Brain microvascular endothelial cell (primary cell): Measurements from ENCODE around the gene CHD9NB.
A peak's percentile ranks its signal among the peaks of the same experiment; 100 is the strongest.
"Not testable (repeated sequence)": the region's sequence is repeated elsewhere in the genome, so short reads cannot be mapped to it uniquely, and the experiment has no call there.

Source experiments
- DNase-seq: peaks from one replicate; pipeline ENCODE4 v3.0.0-alpha.2; 2020
- H3K27ac ChIP-seq: fragments of 250-450 bp; sonication (Bioruptor Pico); 2 replicates; pipeline ENCODE4 v1.5.1; 2020; ENCODE audit warnings: mild to moderate bottlenecking, moderate library complexity
- H3K27me3 ChIP-seq: fragments of 250-450 bp; sonication (Bioruptor Pico); replicated peaks from 2 replicates; pipeline ENCODE4 v1.5.1; 2020; ENCODE audit warnings: mild to moderate bottlenecking
- H3K36me3 ChIP-seq: fragments of 250-450 bp; sonication (Bioruptor Pico); replicated peaks from 2 replicates; pipeline ENCODE4 v1.5.1; 2020; ENCODE audit warnings: mild to moderate bottlenecking
- H3K4me3 ChIP-seq: 2 replicates; pipeline ENCODE4 v1.5.1; 2011; ENCODE audit warnings: low read depth, mild to moderate bottlenecking, control low read depth, low read length, moderate library complexity
- CTCF ChIP-seq: IDR thresholded peaks from 2 replicates; pipeline ENCODE4 v1.5.1; 2011; ENCODE audit warnings: low read depth, mild to moderate bottlenecking, moderate library complexity, low read length, control low read depth, inconsistent platforms; ENCODE audit errors: missing control alignments
- in situ Hi-C: cut with HindIII; loops from 2 replicates; pipeline ENCODE4 v1.10.0; 2017; ENCODE audit warnings: low sequenced_read_pairs, low pct_ligation_motif_present

CHD9NB gene

DNA sequence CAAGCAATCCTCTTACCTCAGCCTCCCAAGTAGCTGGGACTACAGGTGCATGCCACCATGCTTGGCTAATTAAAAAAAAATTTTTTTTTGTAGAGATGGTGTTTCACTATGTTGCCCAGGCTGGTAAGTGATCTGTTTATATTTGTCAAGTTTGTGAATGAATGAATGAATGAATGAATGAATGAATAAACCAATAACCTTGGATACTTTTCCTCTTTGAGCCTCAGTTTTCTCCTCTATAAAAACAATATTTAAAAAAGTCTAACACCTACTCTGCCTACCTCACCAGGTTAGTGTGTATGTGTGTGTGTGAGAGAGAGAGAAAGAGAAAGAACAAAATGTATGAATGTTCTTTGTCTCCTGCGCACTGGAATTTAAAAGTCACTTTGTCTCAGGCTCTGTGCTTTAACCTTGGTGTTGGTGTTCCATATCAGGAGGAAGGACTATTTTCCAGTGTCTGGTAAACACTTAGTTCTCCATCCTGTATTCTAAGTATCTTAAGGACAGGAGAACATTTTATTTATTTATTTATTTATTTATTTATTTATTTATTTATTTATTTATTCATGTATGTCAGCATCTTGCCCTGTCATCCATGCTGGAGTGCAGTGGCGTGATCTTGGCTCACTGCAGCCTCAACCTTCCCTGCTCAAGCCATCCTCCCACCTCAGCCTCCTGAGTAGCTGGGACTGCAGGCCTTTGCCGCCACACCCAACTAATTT is 29.1 kb upstream of the CHD9NB start:
- Histone ChIP-seq H3K27ac (peak overlapping the region; percentile 80), H3K4me3 (no peak overlapping the region), H3K36me3 (no peaks in the 10 kb centered on the region), H3K27me3 (no peaks in the 10 kb centered on the region)
- DNase-seq = no peak
- in situ Hi-C loops = no loop called here
- TF ChIP-seq CTCF = no peak

GRCh38 chr16:53081032-53081424 is 28.3 kb upstream of the CHD9NB start:
- peak; percentile 37 for DNase-seq
- H3K4me3 ChIP-seq = no peak overlapping the region
- no peaks in the 10 kb centered on the region for H3K27me3 ChIP-seq
- in situ Hi-C loops = no loop called here
- TF ChIP-seq CTCF = no peak
- no peaks in the 10 kb centered on the region for H3K36me3 ChIP-seq
- peak overlapping the region; percentile 80 for H3K27ac ChIP-seq

DNA sequence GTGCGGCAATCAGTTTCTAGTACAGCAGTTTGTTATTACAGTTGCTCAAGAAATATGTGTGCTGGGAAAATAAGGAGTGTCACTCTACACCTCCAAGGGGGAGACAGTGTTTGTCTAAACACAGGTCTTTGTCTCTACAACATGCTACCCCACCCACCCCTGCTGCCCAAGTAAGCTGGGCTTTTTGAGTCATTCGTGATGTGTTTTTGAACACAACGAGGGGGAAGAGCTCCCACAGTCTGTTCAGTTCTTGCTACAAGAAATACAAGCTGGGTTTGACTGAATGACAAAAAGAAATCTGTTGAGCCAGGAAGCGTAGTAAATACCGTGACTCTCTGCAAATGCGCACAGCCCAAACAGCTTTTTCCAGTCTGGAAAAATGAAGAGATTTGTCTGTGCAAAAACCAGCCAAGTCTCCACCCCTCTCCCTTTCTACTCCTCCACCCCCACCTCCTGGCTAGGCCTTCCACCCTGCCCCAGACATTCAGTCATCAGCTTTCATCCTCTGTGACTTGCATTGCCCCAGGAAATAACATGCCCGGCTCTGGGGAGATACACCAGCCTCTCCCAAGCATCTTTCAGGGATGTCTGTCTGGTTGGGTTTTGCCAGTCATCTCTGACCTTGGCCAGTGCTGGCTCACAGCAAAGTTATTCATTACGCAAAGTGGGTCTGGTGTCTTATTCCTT is 27.8 kb upstream of the CHD9NB start:
- in situ Hi-C loops = no loop called here
- DNase-seq = peak; percentile 83
- no peak overlapping the region for H3K4me3 ChIP-seq
- peak overlapping the region; percentile 80 for H3K27ac ChIP-seq
- no peaks in the 10 kb centered on the region for H3K27me3 ChIP-seq
- no peaks in the 10 kb centered on the region for H3K36me3 ChIP-seq
- no peak for TF ChIP-seq CTCF

DNA sequence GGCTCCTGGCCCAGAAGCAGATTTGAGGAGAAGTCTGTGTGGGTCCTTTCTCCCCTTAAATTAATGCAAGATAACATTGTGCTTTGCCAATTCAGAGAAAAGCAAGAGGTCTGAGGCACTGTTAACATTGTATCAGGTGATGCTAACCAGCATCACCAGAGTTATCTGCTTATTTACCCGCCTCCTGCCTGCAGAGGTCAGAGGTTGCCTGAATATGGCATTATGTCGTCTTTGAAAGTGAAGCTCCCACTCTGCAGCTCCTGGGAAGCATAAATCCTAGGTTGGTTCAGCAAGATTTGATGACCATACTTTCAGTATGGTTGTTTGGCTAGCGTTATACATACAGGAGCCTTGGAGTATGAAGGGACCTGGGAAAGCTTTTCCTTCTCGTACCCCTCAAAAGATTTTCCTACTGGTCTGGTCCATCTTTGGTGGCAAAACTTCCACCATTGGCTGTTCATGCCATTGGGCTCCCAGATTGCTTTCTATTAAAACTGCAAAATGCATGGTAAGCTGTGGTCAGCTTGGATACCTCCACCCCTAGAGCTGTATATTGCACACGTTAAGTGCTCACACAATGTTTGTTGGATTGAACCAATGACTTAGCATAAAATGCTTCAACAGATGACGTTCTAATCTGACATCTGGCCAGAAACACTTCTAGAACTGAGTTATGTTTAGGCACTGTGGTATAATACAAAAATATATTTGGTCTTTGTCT is 26.2 kb upstream of the CHD9NB start:
- no peak for TF ChIP-seq CTCF
- Histone ChIP-seq H3K4me3 (no peak overlapping the region), H3K27me3 (no peaks in the 10 kb centered on the region), H3K27ac (no peak overlapping the region), H3K36me3 (no peaks in the 10 kb centered on the region)
- no peak for DNase-seq
- in situ Hi-C loops = no loop called here

DNA sequence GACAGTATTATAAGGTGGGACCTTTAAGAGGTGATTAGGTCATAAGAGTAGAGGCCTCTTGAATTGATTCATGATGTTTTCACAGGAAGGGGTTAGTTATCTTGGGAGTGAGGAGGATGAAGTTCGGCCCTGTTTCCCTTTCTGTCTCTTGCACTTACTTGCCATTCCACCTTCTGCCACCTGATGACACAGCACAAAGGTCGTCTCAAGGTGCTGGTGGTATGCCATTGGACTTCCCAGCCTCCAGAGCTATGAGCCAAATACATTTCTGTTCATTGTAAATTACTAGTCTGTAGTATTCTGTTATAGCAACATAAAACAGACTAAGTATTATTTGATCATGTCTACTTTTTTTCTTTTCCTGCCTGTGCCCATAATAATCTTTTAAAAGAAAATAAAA is 25.6 kb upstream of the CHD9NB start:
- DNase-seq = no peak
- H3K4me3 ChIP-seq = no peak overlapping the region
- no peak overlapping the region for H3K27ac ChIP-seq
- no peak for TF ChIP-seq CTCF
- no peaks in the 10 kb centered on the region for H3K36me3 ChIP-seq
- no peaks in the 10 kb centered on the region for H3K27me3 ChIP-seq
- in situ Hi-C loops = no loop called here

- H3K4me3 ChIP-seq, in situ Hi-C loops, H3K27ac ChIP-seq, DNase-seq, H3K27me3 ChIP-seq, H3K36me3 ChIP-seq: not testable (repeated sequence)
These were observed 22.8 kb upstream of the CHD9NB start for GRCh38 chr16:53075461-53075860.

DNA sequence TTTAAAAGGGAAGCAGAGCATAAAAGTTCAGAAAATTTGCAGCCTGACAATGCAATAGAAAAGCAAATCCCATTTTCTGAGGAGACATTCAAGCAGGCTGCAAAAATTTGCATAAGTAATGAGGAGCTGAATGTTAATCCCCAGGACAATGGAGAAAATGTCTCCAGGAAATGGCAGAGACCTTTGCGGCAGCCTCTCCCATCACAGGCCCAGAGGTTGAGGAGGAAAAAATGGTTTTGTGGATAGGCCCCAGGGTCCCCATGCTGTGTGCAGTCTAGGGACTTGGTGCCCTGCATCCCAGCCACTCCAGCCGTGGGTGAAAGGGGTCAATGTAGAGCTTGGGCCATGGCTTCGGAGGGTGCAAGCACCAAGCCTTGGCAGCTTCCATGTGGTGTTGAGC is 21.6 kb upstream of the CHD9NB start:
- H3K4me3 ChIP-seq, H3K27ac ChIP-seq, in situ Hi-C loops, H3K36me3 ChIP-seq, DNase-seq, H3K27me3 ChIP-seq: not testable (repeated sequence)
